ENCODE data around the gene THOP1.

Gene THOP1

GRCh38 chr19:2756921-2757881, 28.1 kb upstream of the THOP1 start:
- no peaks in the 10 kb centered on the region for H3K4me1 ChIP-seq (ENCODE audit: insufficient read depth, low read length)
- peaks cover 15% of the 10 kb centered on the region for H3K36me3 ChIP-seq (ENCODE audit: insufficient read depth, low read length)
- H3K9me3 ChIP-seq (ENCODE audit: control insufficient read depth, insufficient read depth, low read length): no peaks in the 10 kb centered on the region
- H3K9ac ChIP-seq (ENCODE audit: low read depth, low read length): no peak overlapping the region

- no peak overlapping the region for H3K9ac ChIP-seq (ENCODE audit: low read depth, low read length)
- no peaks in the 10 kb centered on the region for H3K9me3 ChIP-seq (ENCODE audit: control insufficient read depth, insufficient read depth, low read length)
- no peaks in the 10 kb centered on the region for H3K4me1 ChIP-seq (ENCODE audit: insufficient read depth, low read length)
- H3K36me3 ChIP-seq (ENCODE audit: insufficient read depth, low read length): peaks cover 15% of the 10 kb centered on the region
Observed at GRCh38 chr19:2758601-2759313, 26.5 kb upstream of the THOP1 start.

GRCh38 chr19:2759362-2759761, 25.9 kb upstream of the THOP1 start:
- Histone ChIP-seq H3K4me1 (ENCODE audit: insufficient read depth, low read length) (no peaks in the 10 kb centered on the region), H3K9me3 (ENCODE audit: control insufficient read depth, insufficient read depth, low read length) (no peaks in the 10 kb centered on the region), H3K36me3 (ENCODE audit: insufficient read depth, low read length) (peaks cover 15% of the 10 kb centered on the region)

GRCh38 chr19:2759965-2760364, 25.3 kb upstream of the THOP1 start:
- H3K9ac ChIP-seq (ENCODE audit: low read depth, low read length): no peak overlapping the region
- no peaks in the 10 kb centered on the region for H3K9me3 ChIP-seq (ENCODE audit: control insufficient read depth, insufficient read depth, low read length)
- H3K36me3 ChIP-seq (ENCODE audit: insufficient read depth, low read length): peaks cover 13% of the 10 kb centered on the region
- no peaks in the 10 kb centered on the region for H3K4me1 ChIP-seq (ENCODE audit: insufficient read depth, low read length)

More at GRCh38 chr19:2759362-2759761, 25.9 kb upstream of the THOP1 start:
- H3K9ac ChIP-seq (ENCODE audit: low read depth, low read length): no peak overlapping the region

GRCh38 chr19:2761309-2761677, 24.0 kb upstream of the THOP1 start:
- Histone ChIP-seq H3K36me3 (ENCODE audit: insufficient read depth, low read length) (peaks cover 6% of the 10 kb centered on the region), H3K9me3 (ENCODE audit: control insufficient read depth, insufficient read depth, low read length) (no peaks in the 10 kb centered on the region), H3K4me1 (ENCODE audit: insufficient read depth, low read length) (no peaks in the 10 kb centered on the region), H3K9ac (ENCODE audit: low read depth, low read length) (no peak overlapping the region)

GRCh38 chr19:2761876-2762782, 23.2 kb upstream of the THOP1 start:
- Histone ChIP-seq H3K9ac (ENCODE audit: low read depth, low read length) (no peak overlapping the region), H3K4me1 (ENCODE audit: insufficient read depth, low read length) (no peaks in the 10 kb centered on the region), H3K36me3 (ENCODE audit: insufficient read depth, low read length) (peaks cover 6% of the 10 kb centered on the region), H3K9me3 (ENCODE audit: control insufficient read depth, insufficient read depth, low read length) (no peaks in the 10 kb centered on the region)

- H3K9me3 ChIP-seq (ENCODE audit: control insufficient read depth, insufficient read depth, low read length): no peaks in the 10 kb centered on the region
- no peaks in the 10 kb centered on the region for H3K4me1 ChIP-seq (ENCODE audit: insufficient read depth, low read length)
- no peak overlapping the region for H3K9ac ChIP-seq (ENCODE audit: low read depth, low read length)
- H3K36me3 ChIP-seq (ENCODE audit: insufficient read depth, low read length): peaks cover 6% of the 10 kb centered on the region
Observed at GRCh38 chr19:2762783-2763496, 22.4 kb upstream of the THOP1 start.

GRCh38 chr19:2763687-2764086, 21.6 kb upstream of the THOP1 start:
- H3K4me1 ChIP-seq (ENCODE audit: insufficient read depth, low read length): no peaks in the 10 kb centered on the region
- no peak overlapping the region for H3K9ac ChIP-seq (ENCODE audit: low read depth, low read length)
- no peaks in the 10 kb centered on the region for H3K9me3 ChIP-seq (ENCODE audit: control insufficient read depth, insufficient read depth, low read length)
- peaks cover 3% of the 10 kb centered on the region for H3K36me3 ChIP-seq (ENCODE audit: insufficient read depth, low read length)

- Histone ChIP-seq H3K36me3 (ENCODE audit: insufficient read depth, low read length) (no peaks in the 10 kb centered on the region; the same call in 1 of the 2 replicates), H3K4me1 (ENCODE audit: insufficient read depth, low read length) (no peaks in the 10 kb centered on the region), H3K9me3 (ENCODE audit: control insufficient read depth, insufficient read depth, low read length) (no peaks in the 10 kb centered on the region), H3K9ac (ENCODE audit: low read depth, low read length) (no peak overlapping the region)
Observed at GRCh38 chr19:2764945-2765344, 20.4 kb upstream of the THOP1 start.

- no peaks in the 10 kb centered on the region for H3K9me3 ChIP-seq (ENCODE audit: control insufficient read depth, insufficient read depth, low read length)
- H3K9ac ChIP-seq (ENCODE audit: low read depth, low read length): no peak overlapping the region
- H3K4me1 ChIP-seq (ENCODE audit: insufficient read depth, low read length): no peaks in the 10 kb centered on the region
- H3K36me3 ChIP-seq (ENCODE audit: insufficient read depth, low read length): no peaks in the 10 kb centered on the region; the same call in 1 of the 2 replicates
Observed at GRCh38 chr19:2765376-2765775, 19.9 kb upstream of the THOP1 start.

- Histone ChIP-seq H3K9me3 (ENCODE audit: control insufficient read depth, insufficient read depth, low read length) (no peaks in the 10 kb centered on the region), H3K9ac (ENCODE audit: low read depth, low read length) (no peak overlapping the region), H3K4me1 (ENCODE audit: insufficient read depth, low read length) (no peaks in the 10 kb centered on the region), H3K36me3 (ENCODE audit: insufficient read depth, low read length) (no peaks in the 10 kb centered on the region; the same call in 1 of the 2 replicates)
Observed at GRCh38 chr19:2766594-2767372, 18.5 kb upstream of the THOP1 start.

- no peaks in the 10 kb centered on the region; the same call in 1 of the 2 replicates for H3K36me3 ChIP-seq (ENCODE audit: insufficient read depth, low read length)
- H3K4me1 ChIP-seq (ENCODE audit: insufficient read depth, low read length): no peaks in the 10 kb centered on the region
- H3K9me3 ChIP-seq (ENCODE audit: control insufficient read depth, insufficient read depth, low read length): no peaks in the 10 kb centered on the region
- no peak overlapping the region for H3K9ac ChIP-seq (ENCODE audit: low read depth, low read length)
Observed at GRCh38 chr19:2767688-2768087, 17.6 kb upstream of the THOP1 start.
